HG02763 (cell line): ENCODE measurements around the gene E2F3.

Experiments used
- ATAC-seq: cut with Tn5 transposase; IDR thresholded peaks from one replicate; pipeline ENCODE4 v1.9.1; 2021; ENCODE audit warnings: mild to moderate bottlenecking, moderate library complexity; ENCODE audit not compliant: unreplicated experiment

The E2F3 gene

DNA sequence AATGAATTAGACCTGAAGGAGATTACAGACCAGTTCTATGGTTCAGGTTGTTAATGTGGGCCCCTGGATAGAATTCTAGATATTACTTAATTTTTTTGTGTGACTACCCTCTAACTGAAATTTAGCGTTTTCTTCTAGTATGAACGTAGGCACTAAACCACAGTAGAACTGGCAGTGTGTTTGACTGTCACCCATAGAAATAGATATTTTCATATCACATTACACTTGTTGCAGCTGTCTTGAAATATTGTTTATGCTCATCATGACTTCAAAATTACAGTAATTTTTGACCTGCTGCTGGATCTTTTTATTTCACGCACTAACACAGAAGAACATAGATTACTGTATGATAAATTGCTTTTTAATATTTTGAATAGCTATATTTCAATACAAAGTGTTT, 31.6 kb downstream of the E2F3 start:
- no peak for ATAC-seq

- no peak for ATAC-seq
Observed at GRCh38 chr6:20433929-20434328, 32.2 kb downstream of the E2F3 start.

- no peak for ATAC-seq
Observed at GRCh38 chr6:20434766-20435165, 33.1 kb downstream of the E2F3 start.

DNA sequence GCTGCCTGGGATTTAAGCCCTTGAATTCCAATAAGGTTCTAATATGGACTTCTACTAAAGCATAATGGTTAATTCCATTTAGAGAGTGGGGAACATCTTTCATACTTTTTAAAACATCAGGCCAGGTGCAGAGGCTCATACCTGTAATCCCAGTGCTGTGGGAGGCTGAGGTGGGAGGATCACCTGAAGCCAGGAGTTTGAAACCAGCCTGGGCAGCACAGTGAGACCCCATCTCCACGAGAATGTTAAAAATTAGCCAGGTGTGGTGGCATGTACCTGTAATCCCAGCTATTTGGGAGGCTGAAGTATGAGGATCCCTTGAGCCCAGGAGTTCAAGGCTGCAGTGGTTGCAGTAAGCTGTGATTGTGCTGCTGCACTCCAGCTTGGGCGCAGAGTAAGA, 35.0 kb downstream of the E2F3 start:
- ATAC-seq = no peak

GRCh38 chr6:20437639-20438038, 36.0 kb downstream of the E2F3 start:
- ATAC-seq = no peak

DNA sequence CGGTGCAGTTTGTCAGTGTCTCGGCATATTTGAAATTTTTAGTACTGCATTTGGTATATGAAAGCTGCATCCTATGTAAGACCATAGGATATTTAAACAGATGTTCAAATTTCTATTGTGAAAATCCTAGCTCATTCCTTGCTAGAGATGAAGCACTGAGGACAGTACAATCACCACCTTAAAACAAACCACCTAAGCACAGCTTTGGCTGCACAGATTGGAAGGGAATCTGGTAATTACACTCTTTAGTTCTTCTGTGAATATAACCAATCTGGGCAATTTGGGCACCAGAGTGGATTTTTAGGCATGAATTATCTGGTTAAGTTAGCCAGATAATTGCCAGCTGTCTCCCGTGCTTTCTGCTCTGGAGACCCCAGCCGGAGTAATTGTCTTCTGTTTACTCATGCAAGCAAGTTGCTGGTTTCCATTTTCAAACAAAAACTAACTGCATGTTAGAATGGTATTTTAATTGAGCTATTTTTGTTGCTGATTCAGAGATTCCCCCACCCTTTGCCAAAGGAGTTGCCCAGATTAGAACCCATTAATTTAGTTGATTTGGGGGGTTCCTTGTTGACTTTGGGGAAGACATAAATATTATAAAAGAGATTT, 36.9 kb downstream of the E2F3 start:
- ATAC-seq = no peak

DNA sequence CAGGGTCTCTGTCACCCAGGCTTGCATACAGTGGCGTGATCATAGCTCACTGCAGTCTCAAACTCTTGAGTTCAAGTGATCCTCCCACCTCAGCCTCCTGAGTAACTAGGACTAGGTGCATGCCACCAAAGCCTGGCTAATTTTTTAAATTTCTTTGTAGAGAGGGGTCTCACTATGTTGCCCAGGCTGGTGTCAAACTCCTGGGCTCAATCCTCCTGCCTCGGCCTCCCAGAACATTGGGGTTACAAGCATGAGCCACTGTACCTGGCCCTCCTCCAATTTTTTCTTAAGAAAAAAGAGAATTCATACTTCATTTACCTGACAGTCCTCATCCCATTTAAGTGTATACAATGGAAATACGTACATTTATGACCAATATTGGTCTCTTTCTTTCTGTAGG, 37.9 kb downstream of the E2F3 start:
- no peak for ATAC-seq

DNA sequence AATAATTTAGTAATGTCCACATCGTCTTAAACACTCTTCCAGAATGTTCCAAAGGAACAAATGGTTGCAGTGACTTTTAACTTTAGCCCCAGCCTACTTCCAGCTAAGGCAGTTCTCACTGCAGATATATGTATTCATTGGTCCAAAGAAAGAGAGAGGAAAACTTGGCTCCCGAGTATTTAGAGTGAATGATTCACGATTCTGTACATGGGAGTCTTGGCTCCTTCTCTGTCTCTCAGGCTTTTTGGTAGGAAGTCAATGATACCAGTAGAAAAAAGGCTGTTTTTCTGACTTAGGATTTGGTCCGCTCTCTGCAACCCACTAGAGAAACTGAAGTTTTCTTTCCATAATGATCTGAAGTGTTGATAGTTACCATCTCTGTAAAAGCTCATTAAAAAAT, 38.6 kb downstream of the E2F3 start:
- no peak for ATAC-seq

DNA sequence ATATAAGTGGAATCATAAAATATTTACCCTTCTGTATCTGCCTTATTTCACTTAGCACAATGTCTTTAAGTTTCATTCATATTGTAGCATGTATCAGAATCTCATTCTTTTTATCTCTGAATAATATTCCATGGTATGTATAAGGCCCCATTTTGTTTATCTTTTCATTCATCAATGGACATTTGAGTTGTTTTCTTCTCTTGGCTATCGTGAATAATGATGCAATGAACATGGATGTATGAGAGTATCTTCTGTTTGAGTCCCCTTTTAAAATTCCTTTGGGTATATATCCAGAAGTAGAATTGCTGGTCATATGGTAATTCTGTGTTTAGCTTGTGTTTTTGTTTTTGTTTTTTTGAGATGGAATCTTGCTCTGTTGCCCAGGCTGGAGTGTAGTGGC, 39.6 kb downstream of the E2F3 start:
- ATAC-seq = no peak

- ATAC-seq = no peak
Observed at GRCh38 chr6:20441921-20442320, 40.2 kb downstream of the E2F3 start.

DNA sequence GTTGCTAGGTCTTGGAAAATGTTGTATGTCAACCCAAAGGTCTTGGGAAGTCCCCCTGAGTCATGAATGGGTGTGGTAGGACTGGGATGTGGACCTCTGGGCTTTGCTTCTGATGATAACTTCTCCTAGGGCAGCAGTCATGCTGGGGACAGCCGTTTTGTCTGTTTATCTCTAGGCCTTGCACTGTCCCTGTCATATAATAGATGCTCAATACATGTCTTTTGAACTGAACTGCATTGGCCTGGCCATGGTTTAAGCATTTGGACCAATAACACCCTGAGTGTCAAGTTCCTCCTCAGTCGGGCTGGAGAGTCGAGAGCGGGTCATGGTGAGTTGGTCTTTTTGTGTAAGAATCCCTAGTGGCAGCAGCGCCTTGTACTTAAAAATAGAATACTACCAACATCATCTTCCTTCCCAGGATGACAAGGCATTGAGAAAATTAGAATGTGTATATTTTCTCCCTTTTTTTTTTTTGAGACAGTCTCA, 43.1 kb downstream of the E2F3 start:
- ATAC-seq = no peak

GRCh38 chr6:20447157-20447556, 45.5 kb downstream of the E2F3 start:
- ATAC-seq = no peak

- no peak for ATAC-seq
Observed at GRCh38 chr6:20447581-20448132, 46.0 kb downstream of the E2F3 start.

DNA sequence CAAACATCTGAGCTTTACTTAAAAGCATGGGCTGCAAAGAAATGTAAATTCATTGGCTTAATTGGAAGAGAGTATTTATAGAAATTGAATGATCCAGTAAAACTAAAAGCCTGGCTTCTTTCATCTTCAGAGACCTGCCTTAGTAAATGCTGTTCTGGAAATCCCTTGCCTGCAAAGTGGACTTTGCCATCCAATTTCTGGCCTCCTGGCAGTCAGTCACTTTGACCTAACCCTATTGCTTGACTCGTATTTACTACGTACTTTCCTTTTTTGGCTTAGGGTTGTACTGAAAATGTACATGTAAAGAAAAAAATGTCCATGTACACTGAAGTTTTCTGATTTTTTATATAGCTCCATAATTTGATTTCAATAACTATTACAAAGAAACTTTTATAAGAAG, 47.1 kb downstream of the E2F3 start:
- ATAC-seq = no peak

DNA sequence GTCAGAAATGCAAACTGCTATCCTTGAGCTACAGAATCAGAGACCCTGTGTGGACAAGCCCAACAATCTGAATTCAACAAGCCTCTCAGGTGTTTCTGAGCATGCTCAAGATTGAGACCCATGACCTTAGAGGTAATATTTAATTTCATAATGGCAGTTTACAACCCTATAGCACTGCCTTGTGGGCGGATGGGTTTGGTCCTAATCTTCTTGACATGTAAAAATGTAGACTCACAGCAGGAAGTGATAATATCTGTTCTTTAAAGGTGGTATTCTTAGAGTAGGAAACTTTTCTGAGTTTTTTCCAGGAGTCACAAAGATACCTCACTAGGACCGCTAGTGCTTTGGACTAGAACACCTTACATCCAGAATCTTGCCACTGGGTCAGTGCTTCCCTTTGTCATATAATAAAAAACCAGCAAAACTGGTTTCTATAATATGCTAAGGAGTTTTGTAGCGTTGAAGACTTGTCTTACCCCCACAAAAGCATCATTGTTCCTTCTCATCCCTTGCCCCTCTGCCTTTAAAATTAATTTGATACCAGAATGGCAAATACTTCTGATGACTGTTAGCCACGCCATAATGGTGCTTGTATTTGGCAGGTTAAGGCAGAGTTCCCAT, 52.6 kb downstream of the E2F3 start:
- no peak for ATAC-seq

- ATAC-seq = no peak
Observed at GRCh38 chr6:20455251-20455940, 53.7 kb downstream of the E2F3 start.

DNA sequence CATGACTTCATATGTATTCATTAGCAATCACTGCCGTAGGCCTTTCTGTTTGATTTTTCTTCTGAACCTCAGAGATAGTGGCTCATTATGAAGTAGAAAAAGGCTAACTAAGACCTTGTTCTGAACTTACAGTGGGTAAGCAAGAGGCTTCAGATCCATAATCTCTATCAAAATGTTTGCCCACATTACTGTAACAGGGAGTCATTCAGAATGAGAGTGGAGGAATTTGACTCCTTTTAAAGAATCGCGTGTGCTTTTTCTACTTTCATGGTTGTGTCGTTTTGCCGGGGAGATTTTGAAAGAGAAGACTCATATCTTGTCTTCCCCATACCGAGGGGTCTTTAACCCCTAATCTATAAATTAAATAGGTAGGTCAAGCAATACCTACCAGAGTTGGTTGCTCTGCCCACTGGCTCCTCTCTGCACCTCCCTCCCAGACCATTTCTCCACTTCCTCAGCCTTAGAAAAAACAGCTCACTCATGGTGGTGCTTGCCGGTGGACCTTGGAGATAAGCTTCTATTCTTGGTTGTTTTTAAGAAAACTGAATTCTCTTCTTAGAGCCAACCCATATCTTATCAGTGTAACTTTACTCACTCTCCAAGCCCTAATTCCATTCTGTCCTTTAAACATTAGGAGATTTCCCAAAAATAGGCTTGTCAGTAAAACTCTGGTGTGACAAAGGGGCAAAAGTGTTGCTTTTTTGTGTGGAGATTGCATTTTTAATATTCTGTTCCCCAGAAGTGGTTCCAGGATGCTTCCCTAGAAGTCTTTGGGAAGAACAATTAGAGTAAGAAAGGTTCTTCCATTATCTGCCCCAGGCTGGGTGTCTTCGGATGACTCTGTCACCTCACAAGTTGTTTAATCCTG, 56.6 kb downstream of the E2F3 start:
- no peak for ATAC-seq

- no peak for ATAC-seq
Observed at GRCh38 chr6:20459682-20460081, 58.0 kb downstream of the E2F3 start.

GRCh38 chr6:20461576-20461975, 59.9 kb downstream of the E2F3 start:
- ATAC-seq = no peak

- peak; percentile 49 for ATAC-seq
Observed at GRCh38 chr6:20463396-20463795, 61.7 kb downstream of the E2F3 start.

DNA sequence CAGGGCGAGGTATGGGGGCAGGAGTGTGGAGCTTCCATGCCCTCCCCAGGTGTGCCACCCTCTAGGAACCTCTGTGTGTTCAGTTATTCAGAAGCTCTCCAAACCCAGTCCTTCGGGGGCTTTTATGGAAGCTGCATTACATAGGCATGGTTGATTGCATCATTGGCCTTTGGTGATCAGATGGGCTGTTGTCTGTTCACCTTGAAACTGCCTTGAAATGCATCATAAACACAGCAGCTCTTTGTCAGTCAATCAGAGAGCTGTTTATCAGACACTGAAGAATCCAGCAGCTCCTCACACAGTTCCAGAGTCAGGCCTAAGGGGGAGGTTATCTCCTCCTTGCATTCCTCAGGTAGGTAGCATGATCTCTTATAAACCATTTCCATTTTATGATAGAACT, 62.4 kb downstream of the E2F3 start:
- ATAC-seq = no peak
